Measurements from ENCODE around the gene NUP42.

DNA sequence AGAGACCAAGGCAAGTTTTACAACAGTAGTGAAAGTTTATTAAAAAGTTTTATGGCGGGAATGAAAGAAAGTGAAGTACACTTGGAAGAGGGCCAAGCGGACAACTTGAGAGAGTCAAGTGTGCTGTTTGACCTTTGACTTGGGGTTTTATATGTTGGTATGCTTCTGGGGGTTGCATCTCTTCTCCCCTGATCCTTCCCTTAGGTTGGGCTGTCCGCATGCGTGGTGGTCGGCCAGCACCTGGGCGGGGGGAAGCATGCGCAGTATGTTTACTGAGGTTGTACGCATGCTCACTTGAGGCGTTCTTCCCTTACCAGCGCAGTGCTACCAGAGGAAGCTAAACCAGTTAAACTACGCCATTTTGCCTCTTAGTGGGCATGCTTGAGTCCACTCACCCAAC lies 31.9 kb downstream of the NUP42 start:
- TF ChIP-seq SPI1 (IDR thresholded peaks at IDR 0.05; ENCODE audit: borderline replicate concordance, insufficient read depth, low read depth, low read length) (no peak), RFX5 (IDR thresholded peaks at IDR 0.05; ENCODE audit: low read depth, low read length) (no peak), POLR2AphosphoS5 (IDR thresholded peaks at IDR 0.05; ENCODE audit: low read length) (no peak), SMC3 (IDR thresholded peaks at IDR 0.05; ENCODE audit: borderline replicate concordance, low read length) (no peak), TAF1 (IDR thresholded peaks at IDR 0.05; ENCODE audit: borderline replicate concordance, low read depth, low read length) (no peak), STAT1 (conservative IDR thresholded peaks at IDR 0.05) (no peak), ZSCAN29 (IDR thresholded peaks at IDR 0.05) (no peak), RAD51 (IDR thresholded peaks at IDR 0.05) (no peak), CREM (IDR thresholded peaks at IDR 0.05; ENCODE audit: low read depth) (no peak)
- TF ChIP-seq, protein P1, sequence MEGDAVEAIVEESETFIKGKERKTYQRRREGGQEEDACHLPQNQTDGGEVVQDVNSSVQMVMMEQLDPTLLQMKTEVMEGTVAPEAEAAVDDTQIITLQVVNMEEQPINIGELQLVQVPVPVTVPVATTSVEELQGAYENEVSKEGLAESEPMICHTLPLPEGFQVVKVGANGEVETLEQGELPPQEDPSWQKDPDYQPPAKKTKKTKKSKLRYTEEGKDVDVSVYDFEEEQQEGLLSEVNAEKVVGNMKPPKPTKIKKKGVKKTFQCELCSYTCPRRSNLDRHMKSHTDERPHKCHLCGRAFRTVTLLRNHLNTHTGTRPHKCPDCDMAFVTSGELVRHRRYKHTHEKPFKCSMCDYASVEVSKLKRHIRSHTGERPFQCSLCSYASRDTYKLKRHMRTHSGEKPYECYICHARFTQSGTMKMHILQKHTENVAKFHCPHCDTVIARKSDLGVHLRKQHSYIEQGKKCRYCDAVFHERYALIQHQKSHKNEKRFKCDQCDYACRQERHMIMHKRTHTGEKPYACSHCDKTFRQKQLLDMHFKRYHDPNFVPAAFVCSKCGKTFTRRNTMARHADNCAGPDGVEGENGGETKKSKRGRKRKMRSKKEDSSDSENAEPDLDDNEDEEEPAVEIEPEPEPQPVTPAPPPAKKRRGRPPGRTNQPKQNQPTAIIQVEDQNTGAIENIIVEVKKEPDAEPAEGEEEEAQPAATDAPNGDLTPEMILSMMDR (IDR thresholded peaks at IDR 0.05 in 2 of 3, conservative IDR thresholded peaks at IDR 0.05 in 1 of 3; ENCODE audit: control insufficient read depth in 2 of 3, extremely low read depth in 1 of 3, insufficient read depth in 1 of 3, low read depth in 3 of 3, low read length in 3 of 3): no peak
- TF ChIP-seq, protein P2, sequence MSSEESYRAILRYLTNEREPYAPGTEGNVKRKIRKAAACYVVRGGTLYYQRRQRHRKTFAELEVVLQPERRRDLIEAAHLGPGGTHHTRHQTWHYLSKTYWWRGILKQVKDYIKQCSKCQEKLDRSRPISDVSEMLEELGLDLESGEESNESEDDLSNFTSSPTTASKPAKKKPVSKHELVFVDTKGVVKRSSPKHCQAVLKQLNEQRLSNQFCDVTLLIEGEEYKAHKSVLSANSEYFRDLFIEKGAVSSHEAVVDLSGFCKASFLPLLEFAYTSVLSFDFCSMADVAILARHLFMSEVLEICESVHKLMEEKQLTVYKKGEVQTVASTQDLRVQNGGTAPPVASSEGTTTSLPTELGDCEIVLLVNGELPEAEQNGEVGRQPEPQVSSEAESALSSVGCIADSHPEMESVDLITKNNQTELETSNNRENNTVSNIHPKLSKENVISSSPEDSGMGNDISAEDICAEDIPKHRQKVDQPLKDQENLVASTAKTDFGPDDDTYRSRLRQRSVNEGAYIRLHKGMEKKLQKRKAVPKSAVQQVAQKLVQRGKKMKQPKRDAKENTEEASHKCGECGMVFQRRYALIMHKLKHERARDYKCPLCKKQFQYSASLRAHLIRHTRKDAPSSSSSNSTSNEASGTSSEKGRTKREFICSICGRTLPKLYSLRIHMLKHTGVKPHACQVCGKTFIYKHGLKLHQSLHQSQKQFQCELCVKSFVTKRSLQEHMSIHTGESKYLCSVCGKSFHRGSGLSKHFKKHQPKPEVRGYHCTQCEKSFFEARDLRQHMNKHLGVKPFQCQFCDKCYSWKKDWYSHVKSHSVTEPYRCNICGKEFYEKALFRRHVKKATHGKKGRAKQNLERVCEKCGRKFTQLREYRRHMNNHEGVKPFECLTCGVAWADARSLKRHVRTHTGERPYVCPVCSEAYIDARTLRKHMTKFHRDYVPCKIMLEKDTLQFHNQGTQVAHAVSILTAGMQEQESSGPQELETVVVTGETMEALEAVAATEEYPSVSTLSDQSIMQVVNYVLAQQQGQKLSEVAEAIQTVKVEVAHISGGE (CRISPR knock-in tag; IDR thresholded peaks at IDR 0.05): no peak
- TF ChIP-seq, protein P3, sequence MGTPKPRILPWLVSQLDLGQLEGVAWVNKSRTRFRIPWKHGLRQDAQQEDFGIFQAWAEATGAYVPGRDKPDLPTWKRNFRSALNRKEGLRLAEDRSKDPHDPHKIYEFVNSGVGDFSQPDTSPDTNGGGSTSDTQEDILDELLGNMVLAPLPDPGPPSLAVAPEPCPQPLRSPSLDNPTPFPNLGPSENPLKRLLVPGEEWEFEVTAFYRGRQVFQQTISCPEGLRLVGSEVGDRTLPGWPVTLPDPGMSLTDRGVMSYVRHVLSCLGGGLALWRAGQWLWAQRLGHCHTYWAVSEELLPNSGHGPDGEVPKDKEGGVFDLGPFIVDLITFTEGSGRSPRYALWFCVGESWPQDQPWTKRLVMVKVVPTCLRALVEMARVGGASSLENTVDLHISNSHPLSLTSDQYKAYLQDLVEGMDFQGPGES (IDR thresholded peaks at IDR 0.05): no peak
- TF ChIP-seq, protein P4, sequence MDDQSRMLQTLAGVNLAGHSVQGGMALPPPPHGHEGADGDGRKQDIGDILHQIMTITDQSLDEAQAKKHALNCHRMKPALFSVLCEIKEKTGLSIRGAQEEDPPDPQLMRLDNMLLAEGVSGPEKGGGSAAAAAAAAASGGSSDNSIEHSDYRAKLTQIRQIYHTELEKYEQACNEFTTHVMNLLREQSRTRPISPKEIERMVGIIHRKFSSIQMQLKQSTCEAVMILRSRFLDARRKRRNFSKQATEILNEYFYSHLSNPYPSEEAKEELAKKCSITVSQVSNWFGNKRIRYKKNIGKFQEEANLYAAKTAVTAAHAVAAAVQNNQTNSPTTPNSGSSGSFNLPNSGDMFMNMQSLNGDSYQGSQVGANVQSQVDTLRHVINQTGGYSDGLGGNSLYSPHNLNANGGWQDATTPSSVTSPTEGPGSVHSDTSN (IDR thresholded peaks at IDR 0.05; ENCODE audit: insufficient replicate concordance, low read depth, low read length): no peak
- TF ChIP-seq, protein P5, sequence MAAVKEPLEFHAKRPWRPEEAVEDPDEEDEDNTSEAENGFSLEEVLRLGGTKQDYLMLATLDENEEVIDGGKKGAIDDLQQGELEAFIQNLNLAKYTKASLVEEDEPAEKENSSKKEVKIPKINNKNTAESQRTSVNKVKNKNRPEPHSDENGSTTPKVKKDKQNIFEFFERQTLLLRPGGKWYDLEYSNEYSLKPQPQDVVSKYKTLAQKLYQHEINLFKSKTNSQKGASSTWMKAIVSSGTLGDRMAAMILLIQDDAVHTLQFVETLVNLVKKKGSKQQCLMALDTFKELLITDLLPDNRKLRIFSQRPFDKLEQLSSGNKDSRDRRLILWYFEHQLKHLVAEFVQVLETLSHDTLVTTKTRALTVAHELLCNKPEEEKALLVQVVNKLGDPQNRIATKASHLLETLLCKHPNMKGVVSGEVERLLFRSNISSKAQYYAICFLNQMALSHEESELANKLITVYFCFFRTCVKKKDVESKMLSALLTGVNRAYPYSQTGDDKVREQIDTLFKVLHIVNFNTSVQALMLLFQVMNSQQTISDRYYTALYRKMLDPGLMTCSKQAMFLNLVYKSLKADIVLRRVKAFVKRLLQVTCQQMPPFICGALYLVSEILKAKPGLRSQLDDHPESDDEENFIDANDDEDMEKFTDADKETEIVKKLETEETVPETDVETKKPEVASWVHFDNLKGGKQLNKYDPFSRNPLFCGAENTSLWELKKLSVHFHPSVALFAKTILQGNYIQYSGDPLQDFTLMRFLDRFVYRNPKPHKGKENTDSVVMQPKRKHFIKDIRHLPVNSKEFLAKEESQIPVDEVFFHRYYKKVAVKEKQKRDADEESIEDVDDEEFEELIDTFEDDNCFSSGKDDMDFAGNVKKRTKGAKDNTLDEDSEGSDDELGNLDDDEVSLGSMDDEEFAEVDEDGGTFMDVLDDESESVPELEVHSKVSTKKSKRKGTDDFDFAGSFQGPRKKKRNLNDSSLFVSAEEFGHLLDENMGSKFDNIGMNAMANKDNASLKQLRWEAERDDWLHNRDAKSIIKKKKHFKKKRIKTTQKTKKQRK (IDR thresholded peaks at IDR 0.05; ENCODE audit: low read depth, low read length): no peak
